Measurements from ENCODE around the gene SART3.

GRCh38 chr12:108548954-108549521 is 11.9 kb downstream of the SART3 start:
- TF ChIP-seq, protein P1, sequence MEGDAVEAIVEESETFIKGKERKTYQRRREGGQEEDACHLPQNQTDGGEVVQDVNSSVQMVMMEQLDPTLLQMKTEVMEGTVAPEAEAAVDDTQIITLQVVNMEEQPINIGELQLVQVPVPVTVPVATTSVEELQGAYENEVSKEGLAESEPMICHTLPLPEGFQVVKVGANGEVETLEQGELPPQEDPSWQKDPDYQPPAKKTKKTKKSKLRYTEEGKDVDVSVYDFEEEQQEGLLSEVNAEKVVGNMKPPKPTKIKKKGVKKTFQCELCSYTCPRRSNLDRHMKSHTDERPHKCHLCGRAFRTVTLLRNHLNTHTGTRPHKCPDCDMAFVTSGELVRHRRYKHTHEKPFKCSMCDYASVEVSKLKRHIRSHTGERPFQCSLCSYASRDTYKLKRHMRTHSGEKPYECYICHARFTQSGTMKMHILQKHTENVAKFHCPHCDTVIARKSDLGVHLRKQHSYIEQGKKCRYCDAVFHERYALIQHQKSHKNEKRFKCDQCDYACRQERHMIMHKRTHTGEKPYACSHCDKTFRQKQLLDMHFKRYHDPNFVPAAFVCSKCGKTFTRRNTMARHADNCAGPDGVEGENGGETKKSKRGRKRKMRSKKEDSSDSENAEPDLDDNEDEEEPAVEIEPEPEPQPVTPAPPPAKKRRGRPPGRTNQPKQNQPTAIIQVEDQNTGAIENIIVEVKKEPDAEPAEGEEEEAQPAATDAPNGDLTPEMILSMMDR (IDR thresholded peaks at IDR 0.05): no peak
- TF ChIP-seq POLR2AphosphoS5 (IDR thresholded peaks at IDR 0.05) (no peak), EP300 (IDR thresholded peaks at IDR 0.05) (no peak)
